IPS DF 4.7 (cell line): Measurements from ENCODE around the gene ELMO1.
A peak's percentile ranks its signal among the peaks of the same experiment; 100 is the strongest.

ENCODE experiments used
- DNase-seq: peaks from one replicate; pipeline ENCODE4 v3.0.0-alpha.2; 2013; ENCODE audit warnings: low spot score; ENCODE audit errors: extremely low read depth

Gene ELMO1

GRCh38 chr7:37225285-37225969 is 223.2 kb downstream of the ELMO1 start:
- DNase-seq: no peak

GRCh38 chr7:37224746-37225145 is 223.9 kb downstream of the ELMO1 start:
- no peak for DNase-seq

GRCh38 chr7:37220664-37221063 is 228.0 kb downstream of the ELMO1 start:
- no peak for DNase-seq

- DNase-seq: no peak
Measured at GRCh38 chr7:37218956-37219355, 229.7 kb downstream of the ELMO1 start.

GRCh38 chr7:37216923-37217322 is 231.7 kb downstream of the ELMO1 start:
- no peak for DNase-seq

GRCh38 chr7:37216156-37216852 is 232.4 kb downstream of the ELMO1 start:
- DNase-seq: no peak

GRCh38 chr7:37215290-37215923 is 233.3 kb downstream of the ELMO1 start:
- no peak for DNase-seq

GRCh38 chr7:37212556-37212955 is 236.1 kb downstream of the ELMO1 start:
- DNase-seq: no peak

- DNase-seq: no peak
Measured at GRCh38 chr7:37212051-37212450, 236.6 kb downstream of the ELMO1 start.

GRCh38 chr7:37211097-37211880 is 237.4 kb downstream of the ELMO1 start:
- no peak for DNase-seq

GRCh38 chr7:37209195-37209594 is 239.5 kb downstream of the ELMO1 start:
- no peak for DNase-seq

GRCh38 chr7:37208528-37208927 is 240.1 kb downstream of the ELMO1 start:
- no peak for DNase-seq

GRCh38 chr7:37206192-37206591 is 242.5 kb downstream of the ELMO1 start:
- no peak for DNase-seq

- no peak for DNase-seq
Measured at GRCh38 chr7:37205451-37205850, 243.2 kb downstream of the ELMO1 start.

- DNase-seq: no peak
Measured at GRCh38 chr7:37201876-37202198, 246.8 kb downstream of the ELMO1 start.

- DNase-seq: peak; percentile 58
Measured at GRCh38 chr7:37201003-37201875, 247.4 kb downstream of the ELMO1 start.

GRCh38 chr7:37198906-37199485 is 249.7 kb downstream of the ELMO1 start:
- peak; percentile 56 for DNase-seq

- DNase-seq: no peak
Measured at GRCh38 chr7:37198041-37198905, 250.4 kb downstream of the ELMO1 start.

- no peak for DNase-seq
Measured at GRCh38 chr7:37197108-37197507, 251.6 kb downstream of the ELMO1 start.

- DNase-seq: no peak
Measured at GRCh38 chr7:37196676-37197075, 252.0 kb downstream of the ELMO1 start.
